Natural killer cell (primary cell): ENCODE measurements around the gene RPS8. TPM values are rescaled to one million over a fixed set of nuclear protein-coding genes. Genes with fewer than 3 reads are reported as not detected.
"Not testable (repeated sequence)": the region's sequence is repeated elsewhere in the genome, so short reads cannot be mapped to it uniquely, and the experiment has no call there.

Experiments
- ATAC-seq, 3 donors: fragments of 150-1000 bp in 2 of 3; fragments of 200-7000 bp in 1 of 3; cut with Tn5 transposase; 1 replicate in 1 of 3; 2 replicates in 2 of 3; pipeline ENCODE4 v1.10.0; 2021; ENCODE audit warnings: mild to moderate bottlenecking in 2 of 3, moderate library complexity in 2 of 3
- DNase-seq, 2 donors: peaks; one replicate each; pipeline versions ENCODE4 v3.0.0 to v3.0.0-alpha.2; 2013 to 2021; ENCODE audit warnings: mixed read lengths in 1 of 2
- H3K27ac ChIP-seq: one replicate; pipeline ENCODE4 v1.5.1; 2013; ENCODE audit warnings: mild to moderate bottlenecking, low read length
- H3K27me3 ChIP-seq: one replicate; pipeline ENCODE4 v1.6.1; 2013; ENCODE audit warnings: low read length; ENCODE audit not compliant: control insufficient read depth, insufficient read depth
- H3K36me3 ChIP-seq: one replicate; pipeline ENCODE4 v1.6.1; 2013; ENCODE audit warnings: low read length; ENCODE audit not compliant: control insufficient read depth, insufficient read depth
- H3K4me1 ChIP-seq: one replicate; pipeline ENCODE4 v1.6.1; 2013; ENCODE audit warnings: low read length; ENCODE audit not compliant: control insufficient read depth, insufficient read depth
- H3K4me3 ChIP-seq: one replicate; pipeline ENCODE4 v1.5.1; 2013; ENCODE audit warnings: low read length
- H3K9me3 ChIP-seq: one replicate; pipeline ENCODE4 v1.6.1; 2013; ENCODE audit warnings: low read length; ENCODE audit not compliant: control insufficient read depth, insufficient read depth
- H3K27ac Mint-ChIP-seq, 2 donors: one replicate each; pipeline ENCODE4 v1.8.0; 2022; ENCODE audit warnings: mild to moderate bottlenecking in 2 of 2, mixed read lengths in 2 of 2, moderate library complexity in 1 of 2
- H3K27me3 Mint-ChIP-seq, 2 donors: one replicate each; pipeline ENCODE4 v1.8.0; 2022; ENCODE audit warnings: low read depth in 2 of 2, mixed read lengths in 2 of 2
- H3K36me3 Mint-ChIP-seq: one replicate; pipeline ENCODE4 v1.8.0; 2022; ENCODE audit warnings: mixed read lengths
- H3K4me1 Mint-ChIP-seq, 2 donors: one replicate each; pipeline ENCODE4 v1.8.0; 2022; ENCODE audit warnings: mixed read lengths in 2 of 2
- H3K4me3 Mint-ChIP-seq: one replicate; pipeline ENCODE4 v1.8.0; 2022; ENCODE audit warnings: mild to moderate bottlenecking, moderate library complexity, mixed read lengths
- H3K9me3 Mint-ChIP-seq, 2 donors: one replicate each; pipeline ENCODE4 v1.8.0; 2022; ENCODE audit warnings: mixed read lengths in 2 of 2
- WGBS: methylation state at CpG from one replicate; pipeline ENCODE4 v1.1.7; 2013; ENCODE audit warnings: missing lambda C conversion rate; ENCODE audit not compliant: insufficient coverage; 5-methylcytosine and 5-hydroxymethylcytosine counted together
- intact Hi-C: fragments of 100-400 bp; cut with micrococcal nuclease; formaldehyde crosslinking; loops from one replicate; pipeline ENCODE4 v1.14.2; 2022
- total RNA-seq, 4 donors: library from RNA; stranded (reverse); fragments of 120-200 nt in 1 of 4; gene quantifications; one replicate each; pipeline versions ENCODE4 v1.2.3 to v1.2.4, GENCODE V29; 2013 to 2022
- TF ChIP-seq, protein P1 (sequence below): fragments of 200-600 bp; IDR thresholded peaks from one replicate; pipeline ENCODE4 v1.8.0; 2022; ENCODE audit warnings: antibody characterized with exemption

The RPS8 gene
- total RNA-seq, 3 donors from 2014 or later (not counting 1 experiment from before 2014, with no cell fraction given): 848 to 1,092 (median 1,009) TPM

DNA sequence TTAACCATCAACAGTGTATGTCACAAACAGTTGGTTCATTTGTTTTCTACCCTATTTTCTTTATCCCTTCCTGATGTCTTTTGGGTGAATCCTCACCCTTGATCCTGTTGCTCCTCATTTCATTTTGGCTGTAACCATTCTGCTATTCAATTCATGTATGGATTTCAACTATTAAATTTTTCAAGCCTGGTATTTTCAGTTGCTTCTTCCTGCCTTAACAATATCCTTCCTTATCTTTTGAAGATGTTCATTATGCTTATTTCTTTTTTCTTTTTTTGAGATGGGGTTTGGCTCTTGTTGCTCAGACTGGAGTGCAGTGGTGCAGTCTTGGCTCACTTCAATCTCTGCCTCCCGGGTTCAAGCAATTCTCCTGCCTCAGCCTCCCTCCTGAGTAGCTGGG lies 41.6 kb upstream of the RPS8 start:
- intact Hi-C loops: loop anchor here (5.0 to 10.0 kb wide), 2 partner anchors 569 to 851 kb away; partner anchors contain the start of gene NASP

DNA sequence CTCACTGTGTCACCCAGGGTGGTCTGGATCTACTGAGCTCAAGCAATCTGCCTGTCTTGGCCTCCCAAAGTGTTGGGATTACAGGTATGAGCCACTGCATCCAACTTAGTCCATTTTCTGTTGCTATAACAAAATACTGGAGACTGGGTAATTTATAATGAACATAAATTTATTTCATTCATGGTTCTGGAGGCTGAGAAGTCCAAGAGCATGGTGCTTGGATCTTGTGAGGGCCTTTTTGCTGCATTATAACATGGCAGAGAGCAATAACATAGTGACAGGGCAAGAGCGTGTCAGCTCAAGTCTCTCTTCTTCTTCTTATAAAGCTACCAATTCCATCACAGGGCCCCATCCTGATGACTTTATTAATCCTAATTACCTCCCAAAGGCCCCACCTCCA lies 39.3 kb upstream of the RPS8 start:
- H3K4me1 Mint-ChIP-seq: peaks cover 15 to 20% of the 10 kb centered on the region in 2 donors
- no peak overlapping the region for H3K4me3 Mint-ChIP-seq
- no peaks in the 10 kb centered on the region for H3K36me3 Mint-ChIP-seq
- TF ChIP-seq, protein P1, sequence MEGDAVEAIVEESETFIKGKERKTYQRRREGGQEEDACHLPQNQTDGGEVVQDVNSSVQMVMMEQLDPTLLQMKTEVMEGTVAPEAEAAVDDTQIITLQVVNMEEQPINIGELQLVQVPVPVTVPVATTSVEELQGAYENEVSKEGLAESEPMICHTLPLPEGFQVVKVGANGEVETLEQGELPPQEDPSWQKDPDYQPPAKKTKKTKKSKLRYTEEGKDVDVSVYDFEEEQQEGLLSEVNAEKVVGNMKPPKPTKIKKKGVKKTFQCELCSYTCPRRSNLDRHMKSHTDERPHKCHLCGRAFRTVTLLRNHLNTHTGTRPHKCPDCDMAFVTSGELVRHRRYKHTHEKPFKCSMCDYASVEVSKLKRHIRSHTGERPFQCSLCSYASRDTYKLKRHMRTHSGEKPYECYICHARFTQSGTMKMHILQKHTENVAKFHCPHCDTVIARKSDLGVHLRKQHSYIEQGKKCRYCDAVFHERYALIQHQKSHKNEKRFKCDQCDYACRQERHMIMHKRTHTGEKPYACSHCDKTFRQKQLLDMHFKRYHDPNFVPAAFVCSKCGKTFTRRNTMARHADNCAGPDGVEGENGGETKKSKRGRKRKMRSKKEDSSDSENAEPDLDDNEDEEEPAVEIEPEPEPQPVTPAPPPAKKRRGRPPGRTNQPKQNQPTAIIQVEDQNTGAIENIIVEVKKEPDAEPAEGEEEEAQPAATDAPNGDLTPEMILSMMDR: no peak
- no peaks in the 10 kb centered on the region for H3K36me3 ChIP-seq
- H3K4me1 ChIP-seq: peaks cover 11% of the 10 kb centered on the region
- H3K27me3 Mint-ChIP-seq: no peaks in the 10 kb centered on the region
- H3K27ac ChIP-seq: no peak overlapping the region
- no peaks in the 10 kb centered on the region for H3K27me3 ChIP-seq
- no peak overlapping the region for H3K27ac Mint-ChIP-seq
- no peaks in the 10 kb centered on the region for H3K9me3 ChIP-seq
- DNase-seq (no peak), ATAC-seq (no peak)
- intact Hi-C loops: loop anchor here (10.0 kb wide), 1 partner anchor 849 kb away; the partner anchor contains the start of gene NASP
- no peak overlapping the region for H3K4me3 ChIP-seq
- no peaks in the 10 kb centered on the region for H3K9me3 Mint-ChIP-seq
- WGBS: 100% methylated on average over 1 of the region's 1 CpG

More for the DNA sequence above, 41.6 kb upstream of the RPS8 start:
- no peaks in the 10 kb centered on the region for H3K36me3 Mint-ChIP-seq
- DNase-seq: no peak
- no peaks in the 10 kb centered on the region for H3K27me3 ChIP-seq
- H3K9me3 Mint-ChIP-seq: no peaks in the 10 kb centered on the region
- H3K4me3 ChIP-seq: no peak overlapping the region
- 100% methylated on average over 1 of the region's 1 CpG for WGBS
- H3K36me3 ChIP-seq: no peaks in the 10 kb centered on the region
- TF ChIP-seq, protein P1: no peak
- H3K27ac ChIP-seq: no peak overlapping the region
- H3K4me3 Mint-ChIP-seq: no peak overlapping the region
- peaks cover 12 to 15% of the 10 kb centered on the region in 2 donors for H3K4me1 Mint-ChIP-seq
- no peaks in the 10 kb centered on the region for H3K27me3 Mint-ChIP-seq
- ATAC-seq: no peak
- no peaks in the 10 kb centered on the region for H3K9me3 ChIP-seq
- peak overlapping the region in 1 of 2 donors; percentile 49 for H3K27ac Mint-ChIP-seq
- H3K4me1 ChIP-seq: peaks cover 19% of the 10 kb centered on the region

DNA sequence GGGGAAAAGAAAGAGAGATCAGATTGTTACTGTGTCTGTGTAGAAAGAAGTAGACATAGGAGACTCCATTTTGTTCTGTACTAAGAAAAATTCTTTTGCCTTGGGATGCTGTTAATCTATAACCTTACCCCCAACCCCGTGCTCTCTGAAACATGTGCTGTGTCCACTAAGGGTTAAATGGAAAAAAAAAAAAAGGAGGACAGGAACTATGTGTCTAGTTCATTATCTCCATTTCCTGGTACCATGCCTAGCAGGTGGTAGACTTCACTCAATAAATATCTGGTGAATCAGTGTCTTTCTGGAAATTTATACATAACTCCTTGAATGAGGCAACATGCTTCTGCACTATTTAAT lies 36.4 kb upstream of the RPS8 start:
- Histone ChIP-seq H3K27ac (peak overlapping the region; percentile 81), H3K4me3 (peak overlapping the region; percentile 60)
- not testable (repeated sequence) for DNase-seq, H3K27me3 Mint-ChIP-seq, H3K4me1 ChIP-seq, H3K36me3 ChIP-seq, H3K36me3 Mint-ChIP-seq, H3K9me3 ChIP-seq, ATAC-seq, H3K9me3 Mint-ChIP-seq, H3K27me3 ChIP-seq
- Mint-ChIP-seq H3K4me3 (peak overlapping the region; percentile 91), H3K27ac (peak overlapping the region; percentile 90 to 94), H3K4me1 (peaks cover 12 to 18% of the 10 kb centered on the region in 2 donors)
- intact Hi-C loops: loop anchor here (1.0 to 10.0 kb wide), 3 partner anchors 8 to 846 kb away; partner anchors contain the start of genes NASP, RNU5D-1 and RPS8
- no CpG with 5 or more reads among the region's 1 CpG for WGBS

DNA sequence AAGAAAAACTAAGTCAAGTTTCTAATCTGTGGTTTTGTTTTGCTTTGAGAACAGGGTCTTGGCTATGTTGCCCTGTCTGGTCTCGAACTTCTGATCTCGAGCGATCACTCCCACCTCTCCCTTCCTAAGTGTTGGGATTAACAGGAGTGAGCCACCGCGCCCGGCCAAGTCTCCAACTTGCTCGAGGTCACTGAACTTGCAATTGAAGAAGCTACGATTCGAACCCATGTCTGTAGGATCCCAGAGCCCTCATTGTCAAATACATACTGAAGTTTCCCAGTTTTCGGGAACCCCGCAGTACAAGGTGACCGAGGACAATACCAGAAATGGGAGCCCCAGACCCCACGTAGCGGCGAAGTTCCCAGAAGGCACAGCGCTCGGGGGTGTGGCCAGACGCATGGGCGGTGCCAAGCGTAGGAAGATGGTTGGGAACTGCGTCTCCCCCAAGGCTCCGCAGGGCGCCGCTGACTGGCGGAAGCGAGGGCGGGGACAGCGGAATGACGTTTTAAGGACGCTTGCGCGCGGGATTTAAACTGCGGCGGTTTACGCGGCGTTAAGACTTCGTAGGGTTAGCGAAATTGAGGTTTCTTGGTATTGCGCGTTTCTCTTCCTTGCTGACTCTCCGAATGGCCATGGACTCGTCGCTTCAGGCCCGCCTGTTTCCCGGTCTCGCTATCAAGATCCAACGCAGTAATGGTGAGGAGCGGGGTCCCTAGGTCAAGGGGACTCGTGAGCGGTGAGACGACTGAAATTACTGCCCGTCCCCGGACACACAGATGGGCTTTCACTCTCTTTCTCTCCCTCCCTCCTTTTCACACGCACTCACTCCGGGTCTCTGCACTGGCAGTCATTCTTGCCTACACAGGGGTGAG lies 35.8 kb upstream of the RPS8 start, which contains the start of gene KIF2C:
Gene KIF2C (plus strand): TSS at position 531 of the 872 bp plus-strand sequence. CDS start 96 bp downstream, at position 627.
- Mint-ChIP-seq H3K9me3 (no peaks in the 10 kb centered on the region), H3K4me3 (peak within 1 kb of the TSS; percentile 91), H3K36me3 (no peaks in the 10 kb centered on the region), H3K27ac (peak within 1 kb of the TSS; percentile 90 to 94), H3K27me3 (no peaks in the 10 kb centered on the region), H3K4me1 (peaks cover 12 to 18% of the 10 kb centered on the region in 2 donors)
- Histone ChIP-seq H3K9me3 (no peaks in the 10 kb centered on the region), H3K27ac (peak within 1 kb of the TSS; percentile 81), H3K4me1 (peaks cover 7% of the 10 kb centered on the region), H3K27me3 (no peaks in the 10 kb centered on the region), H3K36me3 (no peaks in the 10 kb centered on the region), H3K4me3 (peak within 1 kb of the TSS; percentile 60)
- TF ChIP-seq, protein P1: no peak
- DNase-seq (peak; percentile 95 to 99), ATAC-seq (peak; percentile 100)
- intact Hi-C loops: loop anchor here (1.0 to 10.0 kb wide), 3 partner anchors 8 to 845 kb away; partner anchors contain the start of genes NASP, RNU5D-1 and RPS8
- under 1% methylated on average over 57 of the region's 57 CpGs for WGBS
